ENCODE results near the gene BPIFA3. TPM values are rescaled to one million over a fixed set of nuclear protein-coding genes. Genes with fewer than 3 reads are reported as not detected.
"Not testable (repeated sequence)": the region's sequence is repeated elsewhere in the genome, so short reads cannot be mapped to it uniquely, and the experiment has no call there.

BPIFA3 gene
- total and polyA plus RNA-seq, 11 donors: not detected

DNA sequence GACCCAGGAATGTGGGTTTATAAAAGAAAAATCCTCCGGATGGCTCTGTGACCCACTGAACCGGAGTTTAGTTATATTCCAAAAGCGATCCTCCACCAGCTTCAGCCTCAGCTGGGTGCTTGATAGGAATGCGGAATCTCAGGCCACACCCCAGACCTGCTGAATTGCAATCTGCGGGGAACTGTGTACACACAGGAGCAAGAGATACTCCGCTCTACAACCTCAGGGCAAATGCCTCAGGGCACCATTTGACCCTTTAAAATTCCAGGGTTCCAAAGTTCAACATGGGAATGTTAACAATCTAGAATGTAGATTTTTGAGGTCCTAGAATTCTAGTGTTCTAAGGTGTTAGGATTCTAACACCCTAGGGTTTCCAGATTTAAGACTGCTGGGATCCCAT is 38.4 kb upstream of the BPIFA3 start:
- Histone ChIP-seq H3K4me1 (no peaks in the 10 kb centered on the region), H3K4me3 (no peak overlapping the region), H3K27ac (no peak overlapping the region), H3K9me3 (peaks cover 0 to 5% (median 0%) of the 10 kb centered on the region in 12 donors), H3K36me3 (no peaks in the 10 kb centered on the region), H3K27me3 (peaks cover 0 to 11% (median 0%) of the 10 kb centered on the region in 9 donors)
- no peak for DNase-seq
- WGBS, 4 donors: 66 to 72% (median 71%) methylated on average over 6 of the region's 6 CpGs
- no peak for ATAC-seq
- TF ChIP-seq, protein P1, sequence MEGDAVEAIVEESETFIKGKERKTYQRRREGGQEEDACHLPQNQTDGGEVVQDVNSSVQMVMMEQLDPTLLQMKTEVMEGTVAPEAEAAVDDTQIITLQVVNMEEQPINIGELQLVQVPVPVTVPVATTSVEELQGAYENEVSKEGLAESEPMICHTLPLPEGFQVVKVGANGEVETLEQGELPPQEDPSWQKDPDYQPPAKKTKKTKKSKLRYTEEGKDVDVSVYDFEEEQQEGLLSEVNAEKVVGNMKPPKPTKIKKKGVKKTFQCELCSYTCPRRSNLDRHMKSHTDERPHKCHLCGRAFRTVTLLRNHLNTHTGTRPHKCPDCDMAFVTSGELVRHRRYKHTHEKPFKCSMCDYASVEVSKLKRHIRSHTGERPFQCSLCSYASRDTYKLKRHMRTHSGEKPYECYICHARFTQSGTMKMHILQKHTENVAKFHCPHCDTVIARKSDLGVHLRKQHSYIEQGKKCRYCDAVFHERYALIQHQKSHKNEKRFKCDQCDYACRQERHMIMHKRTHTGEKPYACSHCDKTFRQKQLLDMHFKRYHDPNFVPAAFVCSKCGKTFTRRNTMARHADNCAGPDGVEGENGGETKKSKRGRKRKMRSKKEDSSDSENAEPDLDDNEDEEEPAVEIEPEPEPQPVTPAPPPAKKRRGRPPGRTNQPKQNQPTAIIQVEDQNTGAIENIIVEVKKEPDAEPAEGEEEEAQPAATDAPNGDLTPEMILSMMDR (IDR thresholded peaks at IDR 0.05): no peak
- TF ChIP-seq POLR2A (IDR thresholded peaks at IDR 0.05): no peak
- intact Hi-C loops (cut with DNase I): no loop called here

DNA sequence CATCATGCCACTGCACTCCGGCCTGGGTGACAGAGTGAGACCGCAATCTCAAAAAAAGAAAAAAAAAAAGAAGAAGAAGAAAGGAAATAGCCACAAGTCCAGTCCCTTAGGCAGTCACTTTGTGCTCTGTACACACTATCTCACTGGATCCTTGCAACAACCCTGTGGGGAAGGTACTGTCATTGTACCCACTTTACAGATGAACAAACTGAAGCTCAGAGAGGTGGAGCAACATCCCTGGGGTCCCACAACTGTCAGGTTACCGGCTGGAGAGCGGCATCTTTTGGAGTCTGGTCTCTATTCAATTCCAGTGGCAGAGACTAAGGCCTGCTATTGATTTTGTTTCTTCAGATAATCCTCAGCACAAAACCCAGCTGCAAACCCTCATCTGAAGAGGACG is 37.0 kb upstream of the BPIFA3 start:
- H3K27me3 ChIP-seq: peaks cover 0 to 11% (median 0%) of the 10 kb centered on the region in 9 donors
- no peak overlapping the region for H3K27ac ChIP-seq
- no peaks in the 10 kb centered on the region for H3K36me3 ChIP-seq
- ATAC-seq (no peak), DNase-seq (no peak)
- H3K4me3 ChIP-seq: no peak overlapping the region
- H3K9me3 ChIP-seq: peaks cover 0 to 5% (median 0%) of the 10 kb centered on the region in 12 donors
- 84 to 90% (median 89%) methylated on average over 5 of the region's 5 CpGs for WGBS, 4 donors
- TF ChIP-seq POLR2A (IDR thresholded peaks at IDR 0.05): no peak
- TF ChIP-seq, protein P1 (IDR thresholded peaks at IDR 0.05): no peak
- no peaks in the 10 kb centered on the region for H3K4me1 ChIP-seq
- intact Hi-C loops (cut with DNase I): no loop called here

DNA sequence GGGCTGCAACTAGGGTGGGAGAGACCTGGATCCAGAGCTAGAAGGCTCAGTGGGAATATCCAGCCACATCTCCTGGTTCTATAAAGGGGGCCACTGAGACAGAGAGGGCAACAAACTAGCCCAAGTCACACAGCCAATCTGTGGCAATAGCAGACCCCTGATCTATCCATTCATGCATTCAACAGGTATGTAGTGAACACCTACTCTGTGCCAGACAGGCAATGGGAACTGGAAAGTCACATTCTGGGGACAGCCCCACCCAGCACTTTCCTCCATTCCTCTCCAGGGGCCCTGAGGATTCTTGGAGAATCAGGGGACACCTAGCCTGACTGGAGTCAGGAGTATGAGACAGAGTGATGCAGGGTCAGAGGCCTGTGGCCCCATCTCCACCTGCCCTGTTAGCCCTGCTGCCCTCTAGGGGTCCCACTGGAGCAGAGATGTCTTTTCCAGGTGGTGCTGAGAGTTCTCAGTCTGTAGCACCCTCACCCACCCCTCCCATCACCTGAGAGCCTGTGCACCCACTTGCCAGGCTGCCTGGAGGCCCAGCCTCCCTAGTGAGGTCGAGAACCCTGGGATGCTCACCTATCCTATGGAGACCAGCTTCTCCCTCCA is 35.6 kb upstream of the BPIFA3 start:
- no peak for TF ChIP-seq POLR2A (IDR thresholded peaks at IDR 0.05)
- TF ChIP-seq, protein P1 (IDR thresholded peaks at IDR 0.05): no peak
- no peak for DNase-seq
- H3K4me1 ChIP-seq: no peaks in the 10 kb centered on the region
- H3K36me3 ChIP-seq: no peaks in the 10 kb centered on the region
- no peak for ATAC-seq
- H3K27me3 ChIP-seq: peaks cover 0 to 7% (median 0%) of the 10 kb centered on the region in 9 donors
- intact Hi-C loops (cut with DNase I): no loop called here
- no peak overlapping the region for H3K4me3 ChIP-seq
- H3K9me3 ChIP-seq: peaks cover 0 to 5% (median 0%) of the 10 kb centered on the region in 12 donors
- WGBS, 4 donors: 43 to 83% (median 67%) methylated on average over 1 of the region's 1 CpG
- no peak overlapping the region for H3K27ac ChIP-seq

DNA sequence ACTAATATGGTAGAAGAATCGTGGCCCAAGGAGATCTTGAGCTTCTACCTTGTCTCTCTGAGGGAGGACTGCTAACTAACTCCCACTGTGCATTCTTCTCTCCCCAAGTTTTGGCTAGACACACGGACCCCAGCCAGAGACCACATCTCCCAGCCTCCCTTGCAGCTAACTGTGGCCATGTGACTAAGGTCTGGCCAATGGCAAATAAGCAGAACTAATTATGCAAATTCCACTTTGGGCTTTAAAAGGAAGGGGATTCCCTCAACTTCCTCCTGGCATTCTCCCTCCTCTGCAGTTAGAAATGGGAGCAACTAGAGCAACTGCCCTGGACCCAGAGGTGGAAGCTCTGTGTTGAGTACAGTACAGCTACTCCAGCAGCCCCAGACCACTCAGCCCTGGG is 33.8 kb upstream of the BPIFA3 start:
- WGBS, 4 donors: 76 to 80% (median 78%) methylated on average over 2 of the region's 2 CpGs
- no peak overlapping the region for H3K27ac ChIP-seq
- H3K4me1 ChIP-seq: no peaks in the 10 kb centered on the region
- no peak for TF ChIP-seq POLR2A (IDR thresholded peaks at IDR 0.05)
- TF ChIP-seq, protein P1 (IDR thresholded peaks at IDR 0.05): no peak
- intact Hi-C loops (cut with DNase I): no loop called here
- DNase-seq: no peak
- peaks cover 0 to 5% (median 0%) of the 10 kb centered on the region in 12 donors for H3K9me3 ChIP-seq
- no peak overlapping the region for H3K4me3 ChIP-seq
- ATAC-seq: no peak
- H3K36me3 ChIP-seq: no peaks in the 10 kb centered on the region
- H3K27me3 ChIP-seq: no peaks in the 10 kb centered on the region

DNA sequence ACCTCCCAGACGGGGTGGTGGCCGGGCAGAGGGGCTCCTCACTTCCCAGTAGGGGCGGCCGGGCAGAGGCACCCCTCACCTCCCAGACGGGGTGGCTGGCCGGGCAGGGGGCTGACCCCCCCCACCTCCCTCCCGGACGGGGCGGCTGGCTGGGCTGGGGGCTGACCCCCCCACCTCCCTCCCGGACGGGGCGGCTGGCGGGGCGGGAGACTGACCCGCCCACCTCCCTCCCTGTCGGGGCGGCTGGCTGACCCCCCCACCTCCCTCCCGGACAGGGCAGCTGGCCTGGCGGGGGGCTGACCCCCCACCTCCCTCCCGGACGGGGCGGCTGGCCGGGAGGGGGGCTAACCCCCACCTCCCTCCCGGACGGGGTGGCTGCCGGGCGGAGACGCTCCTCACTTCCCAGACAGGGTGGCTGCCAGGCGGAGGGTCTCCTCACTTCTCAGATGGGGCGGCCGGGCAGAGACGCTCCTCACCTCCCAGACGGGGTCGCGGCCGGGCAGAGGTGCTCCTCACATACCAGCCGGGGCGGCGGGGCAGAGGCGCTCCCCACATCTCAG is 32.0 kb upstream of the BPIFA3 start:
- H3K36me3 ChIP-seq; H3K9me3 ChIP-seq; H3K4me3 ChIP-seq; H3K27me3 ChIP-seq; H3K4me1 ChIP-seq; DNase-seq; H3K27ac ChIP-seq; intact Hi-C loops (cut with DNase I); ATAC-seq: not testable (repeated sequence)
- 92 to 94% (median 93%) methylated on average over 10 to 40 of the region's 40 CpGs for WGBS, 4 donors
